CD4-positive, alpha-beta T cell treated with Interleukin-15 for 4 hours (primary cell): ENCODE results near the gene RTN4RL1.

Source experiments
- DNase-seq: peaks from one replicate; pipeline ENCODE4 v3.0.0-alpha.2; 2020; ENCODE audit warnings: low spot score

RTN4RL1 gene

GRCh38 chr17:1977583-1978395, 47.3 kb downstream of the RTN4RL1 start:
- DNase-seq, result no peak

GRCh38 chr17:1976683-1977064, 48.5 kb downstream of the RTN4RL1 start:
- no peak for DNase-seq

- DNase-seq, result no peak
Measured at GRCh38 chr17:1976000-1976682, 49.0 kb downstream of the RTN4RL1 start.

GRCh38 chr17:1975573-1975972, 49.6 kb downstream of the RTN4RL1 start:
- no peak for DNase-seq

- DNase-seq, result no peak
Measured at GRCh38 chr17:1972487-1973160, 52.5 kb downstream of the RTN4RL1 start.

- DNase-seq, result no peak
Measured at GRCh38 chr17:1970843-1971384, 54.2 kb downstream of the RTN4RL1 start.

- no peak for DNase-seq
Measured at GRCh38 chr17:1969712-1970111, 55.4 kb downstream of the RTN4RL1 start.

- DNase-seq, result no peak
Measured at GRCh38 chr17:1967213-1967612, 57.9 kb downstream of the RTN4RL1 start.

GRCh38 chr17:1966274-1967086, 58.7 kb downstream of the RTN4RL1 start:
- no peak for DNase-seq

- no peak for DNase-seq
Measured at GRCh38 chr17:1965556-1966273, 59.4 kb downstream of the RTN4RL1 start.

- no peak for DNase-seq
Measured at GRCh38 chr17:1963250-1963649, 61.9 kb downstream of the RTN4RL1 start.

- DNase-seq, result no peak
Measured at GRCh38 chr17:1961189-1961588, 63.9 kb downstream of the RTN4RL1 start.

GRCh38 chr17:1960545-1960912, 64.6 kb downstream of the RTN4RL1 start:
- no peak for DNase-seq

GRCh38 chr17:1959871-1960544, 65.1 kb downstream of the RTN4RL1 start:
- DNase-seq, result no peak

- DNase-seq, result no peak
Measured at GRCh38 chr17:1958134-1958881, 66.8 kb downstream of the RTN4RL1 start.

- DNase-seq, result no peak
Measured at GRCh38 chr17:1957037-1957436, 68.1 kb downstream of the RTN4RL1 start.

- no peak for DNase-seq
Measured at GRCh38 chr17:1956134-1956533, 69.0 kb downstream of the RTN4RL1 start.

- no peak for DNase-seq
Measured at GRCh38 chr17:1953831-1954230, 71.3 kb downstream of the RTN4RL1 start.

- DNase-seq, result no peak
Measured at GRCh38 chr17:1951920-1952319, 73.2 kb downstream of the RTN4RL1 start.

GRCh38 chr17:1949754-1950153, 75.4 kb downstream of the RTN4RL1 start:
- DNase-seq, result no peak
